Activated T-helper 2 cell treated with anti-CD3 and anti-CD28 coated beads, Interferon-gamma antibody, Interleukin-2, Interleukin-4, amounts not matched to agents 10 μg/mL and 5 μg/mL and 100 μg/mL, durations not matched to agents 14 hours and 24 hours and 36 hours (primary cell): Measurements from ENCODE around the gene PDE2A. TPM values are rescaled to one million over a fixed set of nuclear protein-coding genes. Genes with fewer than 3 reads are reported as not detected.

Experiments
- DNase-seq: peaks from one replicate; pipeline ENCODE4 v3.0.0; 2021; ENCODE audit warnings: low spot score
- H3K27ac Mint-ChIP-seq: one replicate; pipeline ENCODE4 v1.8.0; 2021; ENCODE audit warnings: mixed read lengths
- H3K27me3 Mint-ChIP-seq: one replicate; pipeline ENCODE4 v1.8.0; 2021; ENCODE audit warnings: low read depth, mixed read lengths
- H3K36me3 Mint-ChIP-seq: one replicate; pipeline ENCODE4 v1.8.0; 2021; ENCODE audit warnings: low read depth, mixed read lengths
- H3K4me1 Mint-ChIP-seq: one replicate; pipeline ENCODE4 v1.8.0; 2021; ENCODE audit warnings: low read depth, mixed read lengths
- H3K4me3 Mint-ChIP-seq: one replicate; pipeline ENCODE4 v1.8.0; 2021; ENCODE audit warnings: low read depth, mild to moderate bottlenecking, moderate library complexity, mixed read lengths
- H3K9me3 Mint-ChIP-seq: one replicate; pipeline ENCODE4 v1.8.0; 2021; ENCODE audit warnings: mixed read lengths
- intact Hi-C: fragments of 100-400 bp; cut with micrococcal nuclease; formaldehyde crosslinking; loops from one replicate; pipeline ENCODE4 v1.15.1; 2023
- total RNA-seq: library from RNA; stranded (reverse); gene quantifications from 2 replicates; pipeline ENCODE4 v1.2.3, GENCODE V29; 2022

The PDE2A gene
- total RNA-seq, 1 donor from 2014 or later = 0.62 TPM

- no peak overlapping the region for H3K4me3 Mint-ChIP-seq
- H3K36me3 Mint-ChIP-seq = no peaks in the 10 kb centered on the region
- no peaks in the 10 kb centered on the region for H3K9me3 Mint-ChIP-seq
These were observed 2.7 kb upstream of the PDE2A start for GRCh38 chr11:72676861-72677341.

GRCh38 chr11:72675221-72675620, 999 bp upstream of the PDE2A start:
- no peak overlapping the region for H3K4me3 Mint-ChIP-seq
- H3K9me3 Mint-ChIP-seq = no peaks in the 10 kb centered on the region

More at GRCh38 chr11:72676861-72677341, 2.7 kb upstream of the PDE2A start:
- peak; percentile 68 for DNase-seq
- intact Hi-C loops = no loop called here
- H3K27me3 Mint-ChIP-seq = peaks cover 59% of the 10 kb centered on the region
- no peak overlapping the region for H3K27ac Mint-ChIP-seq
- peaks cover 11% of the 10 kb centered on the region for H3K4me1 Mint-ChIP-seq

GRCh38 chr11:72673284-72673942, 809 bp downstream of the PDE2A start:
- H3K27ac Mint-ChIP-seq = no peak overlapping the region
- no peak overlapping the region for H3K4me3 Mint-ChIP-seq
- peaks cover 15% of the 10 kb centered on the region for H3K4me1 Mint-ChIP-seq
- H3K9me3 Mint-ChIP-seq = no peaks in the 10 kb centered on the region
- peaks cover 62% of the 10 kb centered on the region for H3K27me3 Mint-ChIP-seq
- intact Hi-C loops = no loop called here
- no peak for DNase-seq
- H3K36me3 Mint-ChIP-seq = no peaks in the 10 kb centered on the region

More at GRCh38 chr11:72675221-72675620, 999 bp upstream of the PDE2A start:
- Mint-ChIP-seq H3K36me3 (no peaks in the 10 kb centered on the region), H3K27ac (no peak overlapping the region), H3K4me1 (peaks cover 7% of the 10 kb centered on the region), H3K27me3 (peaks cover 69% of the 10 kb centered on the region)
- intact Hi-C loops = no loop called here
- no peak for DNase-seq

- no peaks in the 10 kb centered on the region for H3K9me3 Mint-ChIP-seq
- peaks cover 55% of the 10 kb centered on the region for H3K27me3 Mint-ChIP-seq
- no peak overlapping the region for H3K4me3 Mint-ChIP-seq
- no peak for DNase-seq
- intact Hi-C loops = no loop called here
- peaks cover 17% of the 10 kb centered on the region for H3K4me1 Mint-ChIP-seq
- H3K36me3 Mint-ChIP-seq = no peaks in the 10 kb centered on the region
- H3K27ac Mint-ChIP-seq = no peak overlapping the region
These were observed 1.5 kb downstream of the PDE2A start for GRCh38 chr11:72672597-72673238.

- peaks cover 8% of the 10 kb centered on the region for H3K9me3 Mint-ChIP-seq
These were observed 2.8 kb downstream of the PDE2A start for GRCh38 chr11:72671152-72672099.

GRCh38 chr11:72670041-72670440, 4.2 kb downstream of the PDE2A start:
- H3K4me1 Mint-ChIP-seq = peaks cover 15% of the 10 kb centered on the region
- peaks cover 8% of the 10 kb centered on the region for H3K9me3 Mint-ChIP-seq
- intact Hi-C loops = no loop called here
- no peak overlapping the region for H3K27ac Mint-ChIP-seq
- H3K4me3 Mint-ChIP-seq = no peak overlapping the region
- H3K27me3 Mint-ChIP-seq = peaks cover 38% of the 10 kb centered on the region
- H3K36me3 Mint-ChIP-seq = no peaks in the 10 kb centered on the region
- DNase-seq = no peak

More at GRCh38 chr11:72671152-72672099, 2.8 kb downstream of the PDE2A start:
- Mint-ChIP-seq H3K27me3 (peaks cover 49% of the 10 kb centered on the region), H3K36me3 (no peaks in the 10 kb centered on the region), H3K4me3 (no peak overlapping the region), H3K4me1 (peaks cover 15% of the 10 kb centered on the region), H3K27ac (no peak overlapping the region)
- DNase-seq = no peak
- intact Hi-C loops = no loop called here

GRCh38 chr11:72669527-72669926, 4.7 kb downstream of the PDE2A start:
- Mint-ChIP-seq H3K9me3 (peaks cover 8% of the 10 kb centered on the region), H3K27me3 (peaks cover 36% of the 10 kb centered on the region), H3K36me3 (no peaks in the 10 kb centered on the region), H3K4me1 (peaks cover 15% of the 10 kb centered on the region), H3K4me3 (no peak overlapping the region), H3K27ac (no peak overlapping the region)
- intact Hi-C loops = no loop called here
- no peak for DNase-seq

- H3K4me1 Mint-ChIP-seq = peaks cover 15% of the 10 kb centered on the region
- H3K4me3 Mint-ChIP-seq = no peak overlapping the region
- intact Hi-C loops = loop anchor here (1.0 kb wide), 1 partner anchor 18 kb away; no protein-coding TSS in a partner anchor
- no peak overlapping the region for H3K27ac Mint-ChIP-seq
- H3K27me3 Mint-ChIP-seq = peaks cover 30% of the 10 kb centered on the region
- peaks cover 8% of the 10 kb centered on the region for H3K9me3 Mint-ChIP-seq
- peak; percentile 59 for DNase-seq
- no peaks in the 10 kb centered on the region for H3K36me3 Mint-ChIP-seq
These were observed 5.4 kb downstream of the PDE2A start for GRCh38 chr11:72668629-72669347.

- Mint-ChIP-seq H3K27me3 (peaks cover 9% of the 10 kb centered on the region), H3K27ac (no peak overlapping the region), H3K9me3 (peaks cover 8% of the 10 kb centered on the region), H3K4me1 (peaks cover 10% of the 10 kb centered on the region), H3K4me3 (no peak overlapping the region), H3K36me3 (no peaks in the 10 kb centered on the region)
- no peak for DNase-seq
- intact Hi-C loops = no loop called here
These were observed 8.2 kb downstream of the PDE2A start for GRCh38 chr11:72665911-72666472.

GRCh38 chr11:72662036-72662435, 12.2 kb downstream of the PDE2A start:
- H3K36me3 Mint-ChIP-seq = no peaks in the 10 kb centered on the region
- H3K4me3 Mint-ChIP-seq = no peak overlapping the region
- DNase-seq = no peak
- H3K27me3 Mint-ChIP-seq = peaks cover 12% of the 10 kb centered on the region
- H3K27ac Mint-ChIP-seq = no peak overlapping the region
- intact Hi-C loops = no loop called here
- no peaks in the 10 kb centered on the region for H3K4me1 Mint-ChIP-seq
- peaks cover 1% of the 10 kb centered on the region for H3K9me3 Mint-ChIP-seq

GRCh38 chr11:72661486-72661885, 12.7 kb downstream of the PDE2A start:
- peaks cover 12% of the 10 kb centered on the region for H3K27me3 Mint-ChIP-seq
- H3K36me3 Mint-ChIP-seq = no peaks in the 10 kb centered on the region
- no peaks in the 10 kb centered on the region for H3K4me1 Mint-ChIP-seq
- no peak overlapping the region for H3K4me3 Mint-ChIP-seq
- no peak for DNase-seq
- no peaks in the 10 kb centered on the region for H3K9me3 Mint-ChIP-seq
- intact Hi-C loops = no loop called here
- no peak overlapping the region for H3K27ac Mint-ChIP-seq
